Fibroblast of villous mesenchyme (primary cell): Measurements from ENCODE around the gene RNF187. TPM values are rescaled to one million over a fixed set of nuclear protein-coding genes. Genes with fewer than 3 reads are reported as not detected.
A peak's percentile ranks its signal among the peaks of the same experiment; 100 is the strongest.

Experiments
- DNase-seq: peaks from one replicate; pipeline ENCODE4 v3.0.0-alpha.2; 2010; ENCODE audit warnings: low read depth
- H3K4me3 ChIP-seq: 2 replicates; pipeline ENCODE4 v1.5.1; 2011; ENCODE audit warnings: low read depth, mild to moderate bottlenecking, low read length
- CTCF ChIP-seq: IDR thresholded peaks from 2 replicates; pipeline ENCODE4 v1.5.1; 2012; ENCODE audit warnings: low read depth, mild to moderate bottlenecking, low read length; ENCODE audit not compliant: insufficient read depth
- total RNA-seq: library from RNA; depleted of rRNA; stranded (reverse); fragments of >200 nt; gene quantifications from 2 replicates; pipeline ENCODE4 v1.2.3, GENCODE V29; 2012

The RNF187 gene
- total RNA-seq, 1 donor: 41.9 TPM

GRCh38 chr1:228459091-228459993 lies 27.8 kb upstream of the RNF187 start:
- DNase-seq: peak; percentile 80
- TF ChIP-seq CTCF: peak; percentile 80
- H3K4me3 ChIP-seq: peak overlapping the region; percentile 79

GRCh38 chr1:228460821-228461220 lies 26.4 kb upstream of the RNF187 start:
- no peak for DNase-seq
- no peak overlapping the region for H3K4me3 ChIP-seq
- TF ChIP-seq CTCF: no peak

- TF ChIP-seq CTCF: no peak
- no peak for DNase-seq
- no peak overlapping the region for H3K4me3 ChIP-seq
Measured at GRCh38 chr1:228462560-228462959, 24.6 kb upstream of the RNF187 start.

- no peak for TF ChIP-seq CTCF
- DNase-seq: no peak
- H3K4me3 ChIP-seq: peak overlapping the region; percentile 43
Measured at GRCh38 chr1:228463009-228463558, 24.1 kb upstream of the RNF187 start.

- TF ChIP-seq CTCF: peak; percentile 12
- peak; percentile 56 for DNase-seq
Measured at GRCh38 chr1:228463559-228464455, 23.4 kb upstream of the RNF187 start.

GRCh38 chr1:228464487-228464983 lies 22.6 kb upstream of the RNF187 start:
- no peak for TF ChIP-seq CTCF
- H3K4me3 ChIP-seq: peak overlapping the region; percentile 51
- peak; percentile 81 for DNase-seq

More at GRCh38 chr1:228463559-228464455, 23.4 kb upstream of the RNF187 start:
- peak overlapping the region; percentile 43 for H3K4me3 ChIP-seq
